ENCODE data around the gene RBM22.

The RBM22 gene

DNA sequence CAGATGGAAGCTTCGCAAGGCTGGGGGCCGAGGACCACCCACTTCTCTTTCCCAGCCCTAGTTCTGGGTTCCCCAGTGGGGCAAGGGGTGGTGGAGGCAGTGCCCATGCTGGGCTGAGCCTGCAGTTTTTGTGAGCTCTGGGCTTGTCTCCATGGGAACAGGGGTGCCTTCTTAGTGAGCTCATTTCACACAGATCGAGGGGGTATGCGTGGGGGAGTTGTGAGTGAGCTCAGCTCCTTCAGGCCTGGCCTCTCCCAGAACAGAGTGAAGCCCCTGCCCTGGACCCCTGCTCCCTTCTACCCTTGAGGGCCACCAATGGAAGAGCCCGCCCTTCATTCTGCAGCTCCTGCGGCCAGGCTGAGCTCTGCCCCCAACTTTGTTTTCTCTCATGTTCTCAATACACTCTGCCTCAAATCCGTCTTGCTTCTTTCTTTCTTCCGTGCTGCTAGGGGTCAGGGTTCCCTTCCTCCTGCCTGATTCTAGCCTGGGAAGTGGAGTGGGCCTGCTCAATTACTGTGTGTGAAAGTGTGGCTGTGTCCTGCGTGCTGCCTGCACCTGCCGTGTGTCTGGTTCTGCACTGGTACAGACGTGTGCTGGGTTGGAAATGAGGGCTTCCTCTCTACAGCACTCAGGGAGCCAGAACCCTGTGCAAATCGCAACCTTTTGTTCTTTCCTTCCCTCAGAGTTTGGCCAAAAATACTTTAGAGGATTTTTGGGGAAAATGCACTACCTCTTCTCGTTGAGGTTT is 48.8 kb downstream of the RBM22 start:
- no peak for DNase-seq

DNA sequence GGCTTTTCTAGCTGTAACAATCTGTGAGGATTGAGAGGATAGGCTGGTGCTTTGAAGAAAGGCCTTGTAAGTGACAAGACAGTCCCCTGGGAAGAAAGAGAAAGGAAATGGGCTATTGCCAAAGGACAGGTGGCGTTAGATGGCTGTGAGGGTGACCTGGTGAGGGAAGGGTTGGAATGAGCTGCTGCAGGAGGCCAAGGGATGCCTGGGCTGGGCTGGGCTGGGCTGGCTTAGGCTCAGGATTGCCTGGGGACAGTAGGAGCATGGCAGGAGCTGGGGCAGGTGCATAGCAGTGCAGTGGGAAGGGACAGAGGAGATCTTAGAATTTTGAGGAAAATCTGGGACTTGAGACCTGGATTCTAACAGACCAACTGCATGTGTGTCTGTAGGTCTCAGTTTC is 49.5 kb downstream of the RBM22 start:
- no peak for DNase-seq

DNA sequence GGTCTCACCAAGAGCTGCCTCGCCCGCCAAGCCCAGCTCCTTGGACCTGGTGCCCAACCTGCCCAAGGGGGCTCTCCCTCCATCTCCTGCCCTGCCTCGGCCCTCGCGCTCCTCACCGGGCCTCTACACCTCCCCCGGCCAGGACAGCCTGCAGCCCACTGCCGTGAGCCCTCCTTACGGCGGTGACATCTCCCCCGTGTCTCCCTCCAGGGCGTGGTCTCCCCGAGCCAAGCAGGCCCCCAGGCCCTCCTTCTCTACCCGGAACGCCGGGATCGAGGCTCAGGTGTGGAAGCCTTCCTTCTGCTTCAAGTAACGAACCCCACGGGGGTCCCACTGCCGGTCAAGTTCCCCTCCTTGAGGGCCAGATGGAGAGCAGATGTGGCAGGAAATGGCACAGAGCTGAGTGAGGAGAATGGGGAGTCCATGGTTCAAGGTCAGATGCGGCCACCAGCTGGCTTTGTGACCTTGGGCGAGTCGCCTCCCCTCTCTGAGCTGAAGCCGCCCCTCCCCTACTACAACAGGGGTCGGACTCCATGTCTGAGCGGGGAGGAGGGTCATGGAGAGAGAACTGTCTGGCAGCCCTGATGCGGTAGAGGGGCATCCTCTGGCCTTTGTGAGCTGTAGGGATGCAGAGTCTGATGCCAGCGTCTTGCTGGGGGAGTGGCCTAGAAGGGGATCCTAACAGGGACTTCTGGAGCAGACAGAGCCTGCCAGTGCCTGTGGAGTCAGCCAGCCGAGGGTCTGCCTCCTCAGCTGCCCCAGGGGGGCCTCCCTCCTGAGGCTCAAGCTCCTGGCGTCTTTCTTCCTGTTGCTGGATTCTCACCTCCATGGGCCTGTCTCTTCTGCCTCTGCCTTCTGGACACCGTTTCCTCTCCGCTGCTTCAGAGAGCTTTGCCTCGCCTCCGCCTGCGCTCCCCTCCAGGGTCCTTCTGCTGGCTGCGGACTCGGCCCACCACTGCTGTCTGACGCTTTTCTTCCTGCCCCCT is 50.5 kb downstream of the RBM22 start:
- no peak for DNase-seq

DNA sequence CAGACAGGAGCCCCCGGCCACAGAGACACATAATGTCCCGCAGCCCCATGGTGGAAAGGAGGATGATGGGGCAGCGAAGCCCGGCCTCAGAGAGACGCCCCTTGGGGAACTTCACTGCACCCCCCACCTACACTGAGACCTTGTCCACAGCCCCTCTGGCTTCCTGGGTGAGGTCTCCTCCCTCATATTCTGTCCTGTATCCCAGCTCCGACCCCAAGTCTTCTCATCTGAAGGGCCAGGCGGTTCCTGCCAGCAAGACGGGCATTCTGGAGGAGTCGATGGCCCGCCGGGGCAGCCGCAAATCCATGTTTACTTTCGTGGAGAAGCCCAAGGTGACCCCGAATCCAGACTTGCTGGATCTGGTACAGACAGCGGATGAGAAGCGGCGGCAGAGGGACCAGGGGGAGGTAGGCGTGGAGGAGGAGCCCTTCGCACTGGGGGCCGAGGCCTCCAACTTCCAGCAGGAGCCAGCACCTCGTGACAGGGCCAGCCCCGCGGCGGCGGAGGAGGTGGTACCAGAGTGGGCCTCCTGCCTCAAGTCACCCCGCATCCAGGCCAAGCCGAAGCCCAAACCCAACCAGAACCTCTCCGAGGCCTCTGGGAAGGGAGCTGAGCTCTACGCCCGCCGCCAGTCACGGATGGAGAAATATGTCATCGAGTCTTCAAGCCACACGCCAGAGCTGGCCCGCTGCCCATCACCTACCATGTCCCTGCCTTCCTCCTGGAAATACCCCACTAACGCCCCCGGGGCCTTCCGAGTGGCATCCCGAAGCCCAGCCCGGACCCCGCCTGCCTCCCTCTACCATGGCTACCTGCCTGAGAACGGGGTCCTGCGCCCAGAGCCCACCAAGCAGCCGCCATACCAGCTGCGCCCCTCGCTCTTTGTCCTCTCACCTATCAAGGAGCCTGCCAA is 51.5 kb downstream of the RBM22 start:
- DNase-seq: no peak

DNA sequence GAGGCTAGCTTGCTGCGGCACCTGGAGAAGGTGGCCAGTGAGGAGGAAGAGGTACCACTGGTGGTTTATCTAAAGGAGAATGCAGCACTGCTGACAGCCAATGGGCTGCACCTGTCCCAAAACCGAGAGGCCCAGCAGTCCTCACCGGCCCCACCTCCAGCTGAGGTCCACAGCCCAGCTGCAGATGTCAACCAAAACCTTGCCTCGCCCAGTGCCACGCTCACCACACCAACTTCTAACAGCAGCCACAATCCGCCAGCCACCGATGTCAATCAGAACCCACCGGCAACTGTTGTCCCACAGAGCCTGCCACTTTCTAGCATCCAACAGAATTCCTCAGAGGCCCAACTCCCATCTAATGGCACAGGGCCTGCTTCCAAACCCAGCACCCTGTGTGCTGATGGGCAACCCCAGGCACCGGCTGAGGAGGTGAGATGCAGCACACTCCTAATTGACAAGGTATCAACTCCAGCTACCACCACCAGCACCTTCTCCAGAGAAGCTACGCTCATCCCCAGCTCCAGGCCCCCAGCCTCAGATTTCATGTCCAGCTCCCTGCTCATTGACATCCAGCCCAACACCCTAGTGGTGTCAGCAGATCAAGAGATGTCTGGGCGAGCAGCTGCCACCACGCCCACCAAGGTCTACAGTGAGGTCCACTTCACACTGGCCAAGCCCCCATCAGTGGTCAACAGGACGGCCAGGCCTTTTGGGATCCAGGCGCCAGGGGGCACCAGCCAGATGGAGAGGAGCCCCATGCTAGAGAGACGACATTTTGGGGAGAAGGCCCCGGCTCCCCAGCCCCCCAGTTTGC is 52.4 kb downstream of the RBM22 start:
- DNase-seq: no peak

DNA sequence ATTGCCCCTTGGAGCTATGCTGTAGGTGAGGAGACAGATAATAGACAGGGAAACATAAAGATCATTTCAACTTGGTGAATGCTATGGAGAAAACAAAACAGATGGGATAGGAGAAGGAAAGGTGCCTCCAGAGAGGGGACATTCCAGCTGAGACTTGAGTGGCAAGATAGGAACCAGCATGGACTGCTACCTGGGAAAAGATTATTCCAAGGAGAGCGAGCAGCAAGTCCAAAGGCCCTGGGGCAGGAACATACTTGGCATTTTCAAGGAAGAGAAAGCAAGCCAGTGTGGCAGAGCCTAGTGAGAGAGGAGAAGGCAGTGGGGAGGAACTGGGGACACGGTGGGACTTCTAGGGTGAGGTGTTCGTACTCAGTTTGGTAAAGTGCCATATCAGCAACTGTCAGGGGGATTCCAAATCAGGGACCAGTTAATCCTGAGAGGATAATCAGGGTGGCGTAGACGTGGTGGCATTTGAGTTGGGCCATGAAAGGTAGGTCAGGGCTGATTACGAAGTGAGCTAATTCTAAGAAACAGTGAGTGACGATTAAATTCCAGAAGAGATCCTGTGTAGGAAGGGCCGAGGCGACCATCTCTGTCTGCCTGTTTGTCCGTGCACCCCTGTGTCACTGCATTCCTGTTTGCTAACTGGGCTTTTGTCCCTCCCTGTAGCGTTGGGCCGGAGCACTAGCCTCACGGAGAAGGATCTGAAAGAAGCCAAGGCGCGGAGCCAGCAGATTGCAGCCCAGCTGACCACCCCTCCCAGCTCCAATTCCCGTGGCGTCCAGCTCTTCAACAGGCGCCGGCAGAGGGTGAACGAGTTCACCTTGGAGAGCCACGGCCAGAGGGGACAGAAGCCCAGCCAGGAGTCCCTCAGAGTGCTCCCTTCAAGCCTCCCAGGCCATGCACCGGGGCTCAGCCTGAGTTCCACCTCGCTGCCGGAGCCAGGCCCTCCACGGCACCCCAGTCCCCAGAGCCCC is 53.3 kb downstream of the RBM22 start:
- no peak for DNase-seq

DNA sequence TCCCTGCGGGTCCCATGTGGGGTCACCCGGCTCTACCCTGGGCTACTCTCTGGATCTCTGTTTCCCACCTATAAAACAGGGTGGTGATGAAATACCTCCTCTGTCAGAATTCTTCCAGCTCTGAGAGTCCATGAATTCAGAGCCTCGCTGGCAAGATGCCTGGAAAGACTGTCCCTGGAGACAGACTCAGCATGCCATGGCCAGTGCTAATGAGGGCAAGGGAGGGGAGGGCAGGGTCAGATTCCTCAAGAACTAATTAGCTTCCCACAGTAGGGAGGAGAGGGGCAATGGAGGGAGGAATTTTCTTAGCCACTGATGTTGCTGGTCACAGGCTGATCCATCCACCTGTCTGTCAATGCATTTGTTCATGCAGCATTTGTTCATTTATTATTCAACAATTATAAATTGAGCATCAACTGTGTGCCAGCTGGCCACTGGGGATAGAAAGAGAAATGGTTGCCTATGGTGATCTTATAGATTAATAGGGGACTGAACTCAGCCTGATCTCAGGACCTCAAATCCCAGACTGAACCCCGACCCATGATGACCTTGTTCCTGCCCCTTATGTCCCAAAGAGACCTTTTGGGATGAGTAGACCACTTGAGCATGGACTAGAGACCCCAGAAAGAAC is 55.7 kb downstream of the RBM22 start:
- DNase-seq: no peak

DNA sequence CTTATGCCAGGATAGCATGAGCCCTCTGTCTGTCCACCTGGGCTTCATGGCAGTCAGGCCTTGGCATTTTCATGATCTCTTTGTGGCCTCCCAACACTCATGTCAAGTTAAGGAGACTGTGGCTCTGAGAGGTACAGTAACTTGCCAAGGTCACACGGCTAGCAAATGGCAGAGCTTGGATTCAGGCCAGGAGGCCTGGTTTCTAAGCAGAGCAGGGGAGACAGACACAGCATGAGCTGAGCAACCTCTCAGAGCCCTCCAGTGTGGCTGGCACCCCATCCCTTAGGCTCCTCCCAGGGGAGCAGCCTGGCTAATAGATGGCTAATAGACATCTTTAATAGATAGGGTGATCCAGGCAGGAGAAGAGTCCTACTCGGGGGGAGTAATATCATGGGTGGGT is 56.3 kb downstream of the RBM22 start:
- no peak for DNase-seq

DNA sequence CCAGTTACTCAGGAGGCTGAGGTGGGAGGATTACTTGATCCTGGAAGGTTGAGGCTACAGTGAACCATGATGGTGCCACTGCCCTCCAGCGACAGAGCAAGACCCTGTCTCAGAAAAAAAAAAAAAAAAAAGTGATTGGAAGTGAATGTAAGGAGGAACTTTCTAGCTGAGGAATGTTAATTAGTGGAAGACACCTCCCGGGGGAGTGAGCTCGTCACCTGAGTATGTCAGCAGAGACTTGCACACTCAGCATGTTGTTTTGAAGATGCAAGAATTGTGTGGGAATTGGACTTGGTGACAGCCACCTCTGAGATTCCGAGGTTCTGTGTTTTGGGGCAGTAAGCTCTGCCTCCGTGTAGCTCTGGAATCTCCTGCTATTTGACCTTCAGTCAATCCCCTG is 56.8 kb downstream of the RBM22 start:
- DNase-seq: no peak

DNA sequence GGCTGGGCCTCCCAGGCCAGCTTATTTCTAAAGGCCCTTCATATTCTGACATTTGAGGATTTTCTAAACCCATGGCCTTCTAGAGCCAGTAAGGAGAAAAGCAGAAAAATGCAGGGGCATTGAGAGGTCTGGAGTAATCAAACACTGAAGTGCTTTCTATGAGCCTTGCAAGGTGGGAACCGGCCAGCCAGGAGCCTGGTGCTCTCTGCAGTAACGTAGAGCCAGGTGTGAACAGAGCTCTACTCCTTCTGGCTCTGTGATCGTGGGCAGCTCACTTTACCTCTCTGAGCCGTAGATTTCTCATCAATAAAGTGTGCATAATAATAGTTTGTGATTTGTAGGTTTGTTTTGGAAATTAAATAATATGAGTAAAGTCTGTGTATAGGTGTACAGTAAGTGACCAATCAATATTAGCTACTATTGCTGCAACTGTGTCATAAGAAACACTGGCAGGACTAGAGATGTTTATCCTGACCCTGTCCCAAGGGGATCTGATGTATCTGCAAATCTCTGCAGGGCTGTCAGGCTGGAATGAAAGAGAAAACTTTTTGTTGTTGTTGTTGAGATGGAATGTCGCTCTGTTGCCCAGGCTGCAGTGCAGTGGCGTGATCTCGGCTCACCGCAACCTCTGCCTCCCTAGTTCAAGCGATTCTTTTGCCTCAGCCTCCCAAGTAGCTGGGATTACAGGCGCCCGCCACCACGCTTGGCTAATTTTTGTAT is 57.7 kb downstream of the RBM22 start:
- DNase-seq: no peak

DNA sequence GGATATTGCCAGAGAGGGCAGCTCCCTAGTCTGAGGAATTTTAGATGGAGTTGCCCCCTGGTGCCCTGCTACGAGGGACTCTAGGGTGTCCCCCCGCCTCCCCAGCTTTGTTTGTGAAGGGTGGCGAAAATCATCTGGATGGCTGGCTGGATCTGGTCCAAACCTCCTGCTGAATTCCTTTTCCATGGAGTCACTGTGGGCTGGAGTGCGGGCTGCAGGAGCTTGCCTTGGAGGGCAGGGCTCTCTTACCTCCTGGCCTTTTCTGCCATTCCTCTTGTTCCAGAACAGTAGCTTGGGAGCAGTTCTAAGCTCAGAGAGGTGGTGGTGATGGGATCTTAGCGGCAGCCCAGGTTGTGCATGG is 58.3 kb downstream of the RBM22 start:
- no peak for DNase-seq

DNA sequence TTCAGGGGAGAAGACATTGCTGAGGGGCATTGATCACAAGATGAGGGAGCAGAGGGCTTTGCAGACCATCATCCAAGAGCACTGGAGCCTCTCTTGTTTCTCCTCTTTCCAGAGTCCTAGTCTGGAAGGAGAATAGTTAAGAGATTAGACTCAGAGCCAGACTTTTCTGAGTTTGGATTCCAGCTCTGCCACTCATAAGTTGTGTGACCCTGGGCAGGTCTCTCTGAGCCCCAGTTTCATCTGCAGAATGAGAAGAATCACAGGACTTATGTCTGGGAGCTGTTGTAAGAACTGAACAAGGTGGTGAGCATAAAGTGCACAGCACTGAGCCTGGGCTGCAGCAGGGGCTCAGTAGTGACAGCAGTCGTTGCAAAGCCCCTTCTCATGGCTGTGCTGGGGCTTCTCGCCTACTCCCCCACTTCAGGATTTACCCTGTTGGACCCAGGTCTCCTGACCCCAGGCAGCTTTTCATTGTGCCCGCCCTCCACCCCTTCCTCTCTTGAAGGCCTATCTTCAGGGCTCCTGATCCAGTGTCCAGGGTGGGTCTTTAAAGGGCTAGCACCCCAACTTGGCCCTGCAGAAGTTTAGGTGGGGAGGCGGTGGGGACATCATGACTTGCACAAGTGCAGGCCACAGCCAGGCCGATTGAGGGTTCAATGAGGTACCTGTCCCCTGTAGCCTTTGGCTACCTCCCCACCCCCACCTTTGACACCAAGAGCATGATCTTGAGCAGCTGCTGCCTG is 58.9 kb downstream of the RBM22 start:
- no peak for DNase-seq

DNA sequence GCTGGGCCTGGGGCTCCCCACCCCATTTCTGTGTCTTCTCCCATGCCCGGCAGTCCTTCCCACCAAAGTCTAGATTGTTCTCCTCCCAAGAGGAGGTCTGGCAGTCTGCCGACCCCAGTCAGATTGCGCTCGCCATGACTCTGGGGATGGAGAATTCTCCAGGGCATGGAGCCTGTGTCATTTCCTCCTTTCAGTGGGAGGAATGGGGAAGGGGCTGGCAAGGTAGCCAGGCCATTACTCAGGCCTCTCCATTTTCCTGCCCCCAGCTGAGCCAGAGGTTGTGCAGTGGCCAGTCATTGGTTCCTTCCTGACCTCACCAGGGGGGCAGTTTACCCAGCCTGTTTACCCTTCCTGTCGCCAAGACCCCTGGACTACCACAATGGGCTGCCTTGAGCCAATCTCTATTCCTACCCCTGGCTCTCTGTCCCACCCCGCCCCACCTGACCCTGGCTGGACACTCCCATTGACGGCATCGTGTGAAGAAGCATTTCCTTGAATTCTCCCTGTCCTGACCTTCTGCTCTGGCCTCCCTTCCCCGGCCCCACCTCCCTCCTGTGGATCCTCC is 59.8 kb downstream of the RBM22 start:
- DNase-seq: no peak

All from NK-92 treated with Interleukin-12 subunit alpha and Interleukin-12 subunit beta, amount 100 ng/mL, for 24 hours (cell line).